KMS-11 (cell line): ENCODE measurements around the gene KCNT1.

Source experiments
- H2AFZ ChIP-seq: fragments of 200-600 bp; sonication (generic); 2 replicates; pipeline ENCODE4 v1.6.1; 2016; ENCODE audit warnings: antibody characterized with exemption, mixed run types, low read depth
- H3K27ac ChIP-seq: fragments of 200-600 bp; sonication (generic); 2 replicates; pipeline ENCODE4 v1.6.1; 2016; ENCODE audit warnings: mild to moderate bottlenecking, mixed run types
- H3K27me3 ChIP-seq: fragments of 200-600 bp; sonication (generic); 2 replicates; pipeline ENCODE4 v1.6.1; 2017; ENCODE audit warnings: mild to moderate bottlenecking, low read depth, mixed run types, moderate library complexity; ENCODE audit not compliant: insufficient read depth
- H3K36me3 ChIP-seq: fragments of 200-600 bp; sonication (generic); 2 replicates; pipeline ENCODE4 v1.6.1; 2017; ENCODE audit warnings: mild to moderate bottlenecking, mixed run types; ENCODE audit not compliant: insufficient read depth
- H3K4me1 ChIP-seq: fragments of 200-600 bp; sonication (generic); 2 replicates; pipeline ENCODE4 v1.6.1; 2016; ENCODE audit warnings: mild to moderate bottlenecking, low read depth, mixed run types; ENCODE audit not compliant: poor library complexity, severe bottlenecking
- H3K4me2 ChIP-seq: fragments of 200-600 bp; sonication (generic); 2 replicates; pipeline ENCODE4 v1.7.0; 2016; ENCODE audit warnings: mild to moderate bottlenecking, mixed run types
- H3K4me3 ChIP-seq: fragments of 200-600 bp; sonication (generic); IDR thresholded peaks from 2 replicates; pipeline ENCODE4 v1.6.1; 2017; ENCODE audit warnings: low read depth, low read length, mixed read lengths; ENCODE audit not compliant: insufficient read depth
- H3K79me2 ChIP-seq: fragments of 200-600 bp; sonication (generic); 2 replicates; pipeline ENCODE4 v1.6.1; 2016; ENCODE audit warnings: low read depth, mixed run types; ENCODE audit not compliant: insufficient read depth
- H3K9ac ChIP-seq: fragments of 200-600 bp; sonication (generic); 2 replicates; pipeline ENCODE4 v1.6.1; 2016; ENCODE audit warnings: mild to moderate bottlenecking, mixed run types
- H4K20me1 ChIP-seq: fragments of 200-600 bp; sonication (generic); 2 replicates; pipeline ENCODE4 v1.6.1; 2016; ENCODE audit warnings: mild to moderate bottlenecking, mixed run types; ENCODE audit not compliant: insufficient read depth
- TF ChIP-seq, protein P1 (sequence below): fragments of 200-600 bp; sonication (generic); conservative IDR thresholded peaks from 2 replicates; pipeline ENCODE4 v1.6.1; 2017; ENCODE audit warnings: low read depth, mild to moderate bottlenecking, antibody characterized with exemption, low read length, moderate library complexity, mixed read lengths

KCNT1 gene

DNA sequence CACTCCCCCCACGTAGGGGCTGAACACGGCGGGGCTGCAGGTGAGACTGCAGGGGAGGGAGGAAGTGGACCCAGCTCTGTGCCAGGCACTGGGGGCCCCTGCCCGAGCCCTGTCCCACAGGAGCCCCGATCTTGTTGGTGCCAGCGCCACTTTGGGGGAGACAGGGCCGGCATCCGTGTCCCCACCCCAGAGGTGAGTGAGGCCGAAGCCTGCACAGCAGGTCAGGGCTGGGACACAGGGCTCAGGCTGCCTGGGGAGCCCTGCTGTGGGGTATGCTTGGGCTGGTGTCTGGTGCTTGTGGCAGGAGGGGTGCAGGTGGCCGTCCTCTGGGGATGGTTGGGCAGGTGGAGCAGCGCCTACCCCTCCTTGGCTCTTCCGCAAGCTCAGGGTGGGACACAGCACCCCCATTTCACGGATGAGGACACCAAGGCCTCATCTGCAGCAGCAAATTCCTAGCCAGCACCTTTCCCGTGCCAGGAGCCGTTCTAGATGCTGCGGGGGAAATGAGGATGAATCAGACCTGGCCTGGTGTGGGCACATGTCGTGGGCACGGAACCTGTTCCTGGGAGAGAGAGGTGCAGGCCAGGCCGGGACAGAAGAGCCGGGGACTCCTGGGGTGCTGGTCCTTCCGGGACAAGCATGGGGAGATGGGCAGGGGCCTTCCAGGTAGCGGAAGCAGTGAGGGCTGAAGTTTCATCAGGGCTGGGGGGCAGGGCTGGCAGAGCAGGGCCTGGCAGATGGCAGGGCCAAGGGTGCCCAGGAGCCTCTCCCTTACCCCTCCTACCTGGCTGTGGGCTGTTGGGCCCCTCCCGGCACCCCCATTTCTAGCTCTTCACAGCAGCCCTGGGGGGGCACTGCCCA lies 35.2 kb downstream of the KCNT1 start:
- H3K4me1 ChIP-seq, result no peaks in the 10 kb centered on the region
- H3K36me3 ChIP-seq, result no peaks in the 10 kb centered on the region
- no peak overlapping the region for H2AFZ ChIP-seq
- peaks cover 65% of the 10 kb centered on the region for H3K27me3 ChIP-seq
- TF ChIP-seq, protein P1, sequence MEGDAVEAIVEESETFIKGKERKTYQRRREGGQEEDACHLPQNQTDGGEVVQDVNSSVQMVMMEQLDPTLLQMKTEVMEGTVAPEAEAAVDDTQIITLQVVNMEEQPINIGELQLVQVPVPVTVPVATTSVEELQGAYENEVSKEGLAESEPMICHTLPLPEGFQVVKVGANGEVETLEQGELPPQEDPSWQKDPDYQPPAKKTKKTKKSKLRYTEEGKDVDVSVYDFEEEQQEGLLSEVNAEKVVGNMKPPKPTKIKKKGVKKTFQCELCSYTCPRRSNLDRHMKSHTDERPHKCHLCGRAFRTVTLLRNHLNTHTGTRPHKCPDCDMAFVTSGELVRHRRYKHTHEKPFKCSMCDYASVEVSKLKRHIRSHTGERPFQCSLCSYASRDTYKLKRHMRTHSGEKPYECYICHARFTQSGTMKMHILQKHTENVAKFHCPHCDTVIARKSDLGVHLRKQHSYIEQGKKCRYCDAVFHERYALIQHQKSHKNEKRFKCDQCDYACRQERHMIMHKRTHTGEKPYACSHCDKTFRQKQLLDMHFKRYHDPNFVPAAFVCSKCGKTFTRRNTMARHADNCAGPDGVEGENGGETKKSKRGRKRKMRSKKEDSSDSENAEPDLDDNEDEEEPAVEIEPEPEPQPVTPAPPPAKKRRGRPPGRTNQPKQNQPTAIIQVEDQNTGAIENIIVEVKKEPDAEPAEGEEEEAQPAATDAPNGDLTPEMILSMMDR, result no peak
- H3K79me2 ChIP-seq, result no peaks in the 10 kb centered on the region
- H3K27ac ChIP-seq, result no peak overlapping the region
- no peak overlapping the region for H3K9ac ChIP-seq
- no peak overlapping the region for H3K4me3 ChIP-seq
- no peaks in the 10 kb centered on the region for H4K20me1 ChIP-seq
- no peak overlapping the region for H3K4me2 ChIP-seq

DNA sequence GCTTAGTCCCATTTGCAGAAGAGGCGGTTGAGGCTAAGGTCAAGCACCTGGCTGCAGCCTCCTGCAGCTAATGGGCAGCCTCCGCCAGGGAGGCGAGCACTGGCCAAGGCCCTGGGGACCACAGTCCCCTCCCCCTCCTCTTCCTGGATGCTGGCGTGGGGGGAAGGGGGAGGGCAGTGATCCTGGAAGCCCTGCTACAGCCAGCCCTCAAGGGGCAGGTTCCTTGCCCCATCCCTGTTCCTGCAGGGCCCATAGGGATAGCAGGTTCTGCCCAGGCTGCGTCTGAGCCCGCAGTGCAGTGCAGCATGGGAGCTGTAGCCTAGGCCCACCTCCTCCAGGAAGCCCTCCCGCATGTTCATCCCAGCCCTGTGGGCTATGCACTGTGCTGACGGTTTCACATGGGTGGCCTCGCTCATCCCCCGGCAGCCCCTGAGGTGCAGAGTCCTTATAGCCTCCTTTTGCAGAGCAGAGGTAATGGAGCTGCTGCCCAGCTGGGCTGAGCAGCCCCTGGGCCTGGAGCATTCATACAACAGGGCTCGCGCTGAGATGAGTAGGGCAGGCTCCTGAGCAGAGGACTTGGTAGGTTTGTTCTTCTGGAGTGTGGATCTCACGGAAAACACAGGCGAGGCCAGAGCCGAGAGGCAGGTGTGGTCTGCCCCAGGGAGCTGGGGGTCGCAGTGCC lies 36.0 kb downstream of the KCNT1 start:
- H3K4me3 ChIP-seq, result no peak overlapping the region
- no peaks in the 10 kb centered on the region for H3K4me1 ChIP-seq
- H4K20me1 ChIP-seq, result no peaks in the 10 kb centered on the region
- no peak overlapping the region for H3K27ac ChIP-seq
- H3K4me2 ChIP-seq, result no peak overlapping the region
- H2AFZ ChIP-seq, result no peak overlapping the region
- H3K79me2 ChIP-seq, result no peaks in the 10 kb centered on the region
- TF ChIP-seq, protein P1, result no peak
- H3K36me3 ChIP-seq, result no peaks in the 10 kb centered on the region
- H3K27me3 ChIP-seq, result peaks cover 69% of the 10 kb centered on the region
- H3K9ac ChIP-seq, result no peak overlapping the region

DNA sequence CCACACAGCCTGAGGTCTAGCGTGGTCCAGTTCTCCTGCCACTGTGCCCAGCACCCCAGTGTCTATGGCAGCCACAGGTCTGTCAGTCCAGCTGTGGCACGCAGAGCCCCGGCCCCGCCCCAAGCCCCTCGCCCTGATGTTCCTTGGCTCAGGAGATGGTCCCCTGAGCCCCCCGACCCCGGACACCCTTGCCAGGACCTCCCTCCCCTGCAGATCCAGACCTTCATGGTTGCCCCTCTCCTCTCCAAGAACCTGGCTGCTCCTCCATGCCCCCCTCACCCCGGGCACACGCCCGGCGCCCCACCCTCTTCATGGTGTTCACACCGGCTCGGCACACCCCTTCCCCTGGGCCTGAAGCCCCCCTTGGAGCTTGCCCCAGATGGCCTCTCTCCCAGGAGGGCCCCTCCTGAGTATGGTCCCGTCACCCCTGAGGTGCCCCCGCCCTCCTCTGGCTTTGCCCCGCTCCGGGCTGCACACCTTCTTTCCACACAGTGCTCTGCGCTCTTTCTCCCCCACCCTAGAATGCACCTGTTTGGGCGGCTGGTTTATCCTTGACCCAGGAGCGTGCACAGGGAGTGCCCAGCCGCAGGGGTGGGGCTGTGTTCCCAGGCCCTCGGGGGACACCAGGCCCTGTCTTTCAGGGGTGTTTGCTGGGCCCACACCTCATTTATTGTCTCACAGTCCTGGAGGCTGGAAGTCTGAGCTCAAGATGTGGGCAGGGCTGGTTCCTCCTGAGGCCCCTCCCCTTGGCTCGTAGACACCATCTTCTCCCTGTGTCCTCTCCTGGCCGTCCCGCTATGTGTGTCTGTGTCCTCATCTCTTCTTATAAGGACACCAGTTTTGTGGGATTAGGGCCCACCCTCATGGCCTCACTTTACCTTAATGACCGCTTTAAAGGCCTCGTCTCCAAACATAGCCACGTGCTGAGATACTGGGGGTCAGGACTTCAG lies 37.6 kb downstream of the KCNT1 start:
- no peaks in the 10 kb centered on the region for H3K36me3 ChIP-seq
- no peak overlapping the region for H3K9ac ChIP-seq
- no peak overlapping the region for H3K4me2 ChIP-seq
- no peak overlapping the region for H2AFZ ChIP-seq
- H4K20me1 ChIP-seq, result no peaks in the 10 kb centered on the region
- H3K4me3 ChIP-seq, result no peak overlapping the region
- H3K27me3 ChIP-seq, result peaks cover 80% of the 10 kb centered on the region
- TF ChIP-seq, protein P1, result no peak
- H3K4me1 ChIP-seq, result no peaks in the 10 kb centered on the region
- H3K27ac ChIP-seq, result no peak overlapping the region
- no peaks in the 10 kb centered on the region for H3K79me2 ChIP-seq

DNA sequence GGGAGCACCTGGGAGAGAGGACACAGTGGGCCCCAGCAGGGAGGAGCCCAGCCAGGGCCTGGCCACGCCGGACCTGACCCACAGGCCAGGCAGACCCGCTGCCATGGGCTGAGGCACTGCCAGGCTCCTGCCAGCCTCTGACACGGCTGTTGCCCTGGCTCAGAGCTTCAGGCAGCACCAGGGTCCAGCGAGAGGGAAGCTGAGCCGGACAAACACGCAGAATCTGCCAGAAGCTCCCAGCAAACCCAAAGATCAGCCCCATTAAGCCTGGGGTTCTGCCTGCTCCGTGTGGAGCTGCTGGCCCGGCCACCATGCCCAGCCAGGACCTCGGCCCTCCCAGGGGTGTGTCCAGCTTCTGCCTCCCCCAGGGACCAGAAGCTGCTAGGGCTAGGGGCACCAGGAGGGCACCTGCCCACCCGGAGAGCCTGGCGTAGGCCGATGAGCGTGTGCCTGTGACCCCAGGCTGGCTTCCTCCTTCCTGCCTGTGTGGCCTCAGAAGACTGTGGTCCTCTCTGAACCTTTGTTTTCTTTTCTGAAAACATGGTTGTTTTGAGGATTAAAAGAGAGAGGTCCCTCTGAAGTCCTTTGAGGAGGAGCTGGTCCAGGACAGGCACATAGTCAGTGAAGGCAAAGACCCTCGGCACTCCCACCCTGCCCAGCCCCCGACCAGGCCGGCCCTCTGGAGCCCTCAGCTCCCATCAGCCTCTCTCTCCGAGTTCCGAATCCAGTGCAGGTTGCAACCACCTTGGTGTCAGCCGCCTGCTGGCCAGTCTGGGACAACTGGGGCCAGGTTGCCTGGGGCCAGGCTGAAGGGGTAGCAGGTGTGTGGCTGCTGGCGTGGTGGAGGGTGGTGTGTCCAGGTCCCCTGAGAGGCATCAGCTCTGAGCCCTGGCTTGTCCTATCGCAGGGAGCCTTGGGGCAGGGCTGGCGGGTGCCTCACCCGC lies 39.6 kb downstream of the KCNT1 start:
- H4K20me1 ChIP-seq, result no peaks in the 10 kb centered on the region
- H3K27me3 ChIP-seq, result peaks cover 81% of the 10 kb centered on the region
- no peak overlapping the region for H3K4me3 ChIP-seq

More for the DNA sequence above, 39.6 kb downstream of the KCNT1 start:
- Histone ChIP-seq H3K79me2 (no peaks in the 10 kb centered on the region), H3K9ac (no peak overlapping the region), H3K27ac (no peak overlapping the region), H3K4me1 (no peaks in the 10 kb centered on the region), H3K36me3 (no peaks in the 10 kb centered on the region), H2AFZ (no peak overlapping the region), H3K4me2 (no peak overlapping the region)
- TF ChIP-seq, protein P1, result no peak
